Measurements from ENCODE around the gene RITA1. TPM values are rescaled to one million over a fixed set of nuclear protein-coding genes. Genes with fewer than 3 reads are reported as not detected.

RITA1 gene
- total RNA-seq, 1 experiment from 2014 or later, result 20.7 TPM

DNA sequence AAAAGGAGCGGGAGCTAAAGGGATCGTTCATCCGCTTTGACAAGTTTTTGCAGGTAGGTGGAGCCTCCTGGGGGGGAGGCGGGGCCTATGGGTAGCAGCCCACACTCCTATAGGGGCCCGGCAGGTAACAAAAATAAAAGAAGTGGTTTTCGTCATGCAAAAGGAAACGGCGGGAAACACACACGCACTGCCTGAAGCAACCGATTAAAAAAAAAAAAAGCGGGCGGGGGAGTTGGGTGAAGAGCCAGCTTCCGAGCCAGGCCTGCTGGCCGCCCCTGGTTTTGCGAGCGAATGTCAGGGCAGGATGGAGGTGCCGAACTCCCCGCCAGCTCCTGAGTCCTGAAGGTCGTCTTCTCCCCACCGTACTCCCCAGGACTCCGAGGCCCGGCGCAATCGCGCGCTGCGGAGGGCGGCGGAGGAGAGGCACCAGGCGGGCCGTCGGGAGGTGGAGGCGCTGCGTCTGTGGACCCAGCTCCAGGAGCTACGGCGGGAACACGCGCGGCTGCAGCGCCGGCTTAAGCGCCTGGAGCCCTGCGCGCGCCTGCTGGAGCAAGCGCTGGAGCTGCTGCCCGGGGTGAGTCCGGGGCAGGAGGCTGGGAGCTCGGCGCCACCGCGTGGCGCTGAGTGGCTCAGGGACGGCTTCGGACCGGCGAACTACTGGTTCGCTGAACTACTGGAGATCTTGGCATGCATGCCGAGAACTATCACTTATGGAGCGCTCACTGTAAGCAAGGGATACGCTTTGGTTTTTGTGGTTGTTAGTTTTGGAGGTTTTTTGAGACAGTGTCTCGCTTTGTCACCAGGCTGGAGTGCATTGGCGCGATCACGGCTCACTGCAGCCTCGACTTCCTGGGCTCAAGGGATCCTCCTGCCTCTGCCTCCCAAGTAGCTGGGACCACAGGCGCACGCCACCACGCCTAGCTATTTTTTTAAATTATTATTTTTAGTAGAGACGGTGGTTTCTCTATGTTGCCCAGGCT lies 32.4 kb upstream of the RITA1 start:
- peaks cover 19 to 36% of the 10 kb centered on the region in 2 experiments for H3K4me1 ChIP-seq (ENCODE audit: control insufficient read depth in 1 of 2, insufficient read depth in 2 of 2, low read length in 2 of 2)
- H3K79me2 ChIP-seq (ENCODE audit: insufficient read depth, low read length), result no peaks in the 10 kb centered on the region
- peak overlapping the region; percentile 48; the same call in 1 of the 2 replicates for H3K9ac ChIP-seq (ENCODE audit: low read length)
- intact Hi-C loops (cut with micrococcal nuclease), result loop anchor here (1.0 kb wide), 2 partner anchors 105 to 160 kb away; no protein-coding TSS in a partner anchor
- CTCF ChIA-PET, result interaction anchor here (0.7 to 2.6 kb wide), 16 partner anchors 8 to 253 kb away, joined by 3 to 25 read pairs (median 4); partner anchors contain the start of gene RASAL1
- H3K27ac ChIP-seq (ENCODE audit: low read depth, low read length), result peak overlapping the region; percentile 44
- ATAC-seq, result peak; percentile 82
- RAD21 ChIA-PET (ENCODE audit: low non-redundant PET in 1 of 2, low total read pairs in 2 of 2, uncharacterized antibody in 2 of 2, unreplicated experiment in 2 of 2), result interaction anchor here (0.7 to 1.1 kb wide), 2 partner anchors 17 to 21 kb away, joined by 4 to 5 read pairs; no protein-coding TSS in a partner anchor
- H3K9me2 ChIP-seq (ENCODE audit: insufficient read depth), result no peaks in the 10 kb centered on the region
- no peaks in the 10 kb centered on the region for H3K27me3 ChIP-seq (ENCODE audit: insufficient read depth, low read length)
- H3K4me2 ChIP-seq (ENCODE audit: low read length), result peak overlapping the region; percentile 80
- H3K36me3 ChIP-seq (ENCODE audit: control insufficient read depth in 1 of 2, insufficient read depth in 2 of 2, low read length in 2 of 2), result no peaks in the 10 kb centered on the region
- peak overlapping the region; percentile 43 to 56 for H3K4me3 ChIP-seq (replicated peaks in 1 of 2; ENCODE audit: low read depth in 1 of 2, low read length in 2 of 2)
- DNase-seq (ENCODE audit: low read depth, low spot score), result peak; percentile 54
- no TSS peak for BruUV-seq (replicated peaks)
- H2AFZ ChIP-seq (ENCODE audit: low read depth, low read length, poor library complexity, severe bottlenecking), result peak overlapping the region; percentile 77
- H3K9me3 ChIP-seq (ENCODE audit: control insufficient read depth in 1 of 2, insufficient read depth in 1 of 2, low read depth in 1 of 2, low read length in 2 of 2), result no peaks in the 10 kb centered on the region
- POLR2A ChIA-PET, result interaction anchor here (0.8 kb wide), 1 partner anchor 8 kb away, joined by 3 read pairs; no protein-coding TSS in a partner anchor
- no peaks in the 10 kb centered on the region for H4K20me1 ChIP-seq (ENCODE audit: insufficient read depth)
- TF ChIP-seq EZH2phosphoT487 (IDR thresholded peaks at IDR 0.05; ENCODE audit: borderline replicate concordance), result no peak
- TF ChIP-seq POLR2AphosphoS5 (IDR thresholded peaks at IDR 0.05; ENCODE audit: low read depth, low read length), result no peak
- no peak for TF ChIP-seq TCF7L2 (IDR thresholded peaks at IDR 0.05; ENCODE audit: borderline replicate concordance, extremely low read depth, insufficient read depth, insufficient read length)
- no peak for TF ChIP-seq CEBPB (IDR thresholded peaks at IDR 0.05; ENCODE audit: low read depth)
- TF ChIP-seq, protein P1, sequence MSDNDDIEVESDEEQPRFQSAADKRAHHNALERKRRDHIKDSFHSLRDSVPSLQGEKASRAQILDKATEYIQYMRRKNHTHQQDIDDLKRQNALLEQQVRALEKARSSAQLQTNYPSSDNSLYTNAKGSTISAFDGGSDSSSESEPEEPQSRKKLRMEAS (IDR thresholded peaks at IDR 0.05), result peak; percentile 90
- no peak for TF ChIP-seq ZNF274 (IDR thresholded peaks at IDR 0.05; ENCODE audit: low read depth, low read length)
- no peak for TF ChIP-seq SRF (IDR thresholded peaks at IDR 0.05; ENCODE audit: low read depth)
- no peak for TF ChIP-seq EGR1 (IDR thresholded peaks at IDR 0.05; ENCODE audit: low read depth)
- TF ChIP-seq POLR2A (IDR thresholded peaks at IDR 0.05; ENCODE audit: borderline replicate concordance, extremely low read depth, insufficient read depth, insufficient read length), result no peak
- no peak for TF ChIP-seq SP1 (IDR thresholded peaks at IDR 0.05; ENCODE audit: low read depth)
- TF ChIP-seq, protein P2, sequence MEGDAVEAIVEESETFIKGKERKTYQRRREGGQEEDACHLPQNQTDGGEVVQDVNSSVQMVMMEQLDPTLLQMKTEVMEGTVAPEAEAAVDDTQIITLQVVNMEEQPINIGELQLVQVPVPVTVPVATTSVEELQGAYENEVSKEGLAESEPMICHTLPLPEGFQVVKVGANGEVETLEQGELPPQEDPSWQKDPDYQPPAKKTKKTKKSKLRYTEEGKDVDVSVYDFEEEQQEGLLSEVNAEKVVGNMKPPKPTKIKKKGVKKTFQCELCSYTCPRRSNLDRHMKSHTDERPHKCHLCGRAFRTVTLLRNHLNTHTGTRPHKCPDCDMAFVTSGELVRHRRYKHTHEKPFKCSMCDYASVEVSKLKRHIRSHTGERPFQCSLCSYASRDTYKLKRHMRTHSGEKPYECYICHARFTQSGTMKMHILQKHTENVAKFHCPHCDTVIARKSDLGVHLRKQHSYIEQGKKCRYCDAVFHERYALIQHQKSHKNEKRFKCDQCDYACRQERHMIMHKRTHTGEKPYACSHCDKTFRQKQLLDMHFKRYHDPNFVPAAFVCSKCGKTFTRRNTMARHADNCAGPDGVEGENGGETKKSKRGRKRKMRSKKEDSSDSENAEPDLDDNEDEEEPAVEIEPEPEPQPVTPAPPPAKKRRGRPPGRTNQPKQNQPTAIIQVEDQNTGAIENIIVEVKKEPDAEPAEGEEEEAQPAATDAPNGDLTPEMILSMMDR (IDR thresholded peaks at IDR 0.05 in 2 of 3, conservative IDR thresholded peaks at IDR 0.05 in 1 of 3; ENCODE audit: borderline replicate concordance in 1 of 3, insufficient read depth in 1 of 3, low read depth in 2 of 3, low read length in 2 of 3), result peak; percentile 41 to 83 (median 52)
- TF ChIP-seq, protein P3, sequence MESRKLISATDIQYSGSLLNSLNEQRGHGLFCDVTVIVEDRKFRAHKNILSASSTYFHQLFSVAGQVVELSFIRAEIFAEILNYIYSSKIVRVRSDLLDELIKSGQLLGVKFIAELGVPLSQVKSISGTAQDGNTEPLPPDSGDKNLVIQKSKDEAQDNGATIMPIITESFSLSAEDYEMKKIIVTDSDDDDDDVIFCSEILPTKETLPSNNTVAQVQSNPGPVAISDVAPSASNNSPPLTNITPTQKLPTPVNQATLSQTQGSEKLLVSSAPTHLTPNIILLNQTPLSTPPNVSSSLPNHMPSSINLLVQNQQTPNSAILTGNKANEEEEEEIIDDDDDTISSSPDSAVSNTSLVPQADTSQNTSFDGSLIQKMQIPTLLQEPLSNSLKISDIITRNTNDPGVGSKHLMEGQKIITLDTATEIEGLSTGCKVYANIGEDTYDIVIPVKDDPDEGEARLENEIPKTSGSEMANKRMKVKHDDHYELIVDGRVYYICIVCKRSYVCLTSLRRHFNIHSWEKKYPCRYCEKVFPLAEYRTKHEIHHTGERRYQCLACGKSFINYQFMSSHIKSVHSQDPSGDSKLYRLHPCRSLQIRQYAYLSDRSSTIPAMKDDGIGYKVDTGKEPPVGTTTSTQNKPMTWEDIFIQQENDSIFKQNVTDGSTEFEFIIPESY (IDR thresholded peaks at IDR 0.05; ENCODE audit: extremely low read depth, insufficient replicate concordance, low read length), result no peak
- no peak for TF ChIP-seq FOSL1 (IDR thresholded peaks at IDR 0.05; ENCODE audit: low read depth)
- TF ChIP-seq SIN3A (IDR thresholded peaks at IDR 0.05; ENCODE audit: low read depth), result no peak
- TF ChIP-seq RAD21 (IDR thresholded peaks at IDR 0.05; ENCODE audit: low read depth), result peak; percentile 89
- no peak; the same call in 1 of the 2 replicates for TF ChIP-seq CBX3 (IDR thresholded peaks at IDR 0.05; ENCODE audit: low read depth)
- TF ChIP-seq YY1 (IDR thresholded peaks at IDR 0.05; ENCODE audit: extremely low read depth, insufficient replicate concordance, low read depth, low read length), result no peak
- no peak for TF ChIP-seq JUND (IDR thresholded peaks at IDR 0.05)
- TF ChIP-seq ZFX (IDR thresholded peaks at IDR 0.05), result no peak
